GM19397 (cell line): ENCODE results near the gene DESI1.
A peak's percentile ranks its signal among the peaks of the same experiment; 100 is the strongest.
"Not testable (repeated sequence)": the region's sequence is repeated elsewhere in the genome, so short reads cannot be mapped to it uniquely, and the experiment has no call there.

Experiments used
- ATAC-seq: cut with Tn5 transposase; IDR thresholded peaks from one replicate; pipeline ENCODE4 v1.9.1; 2021; ENCODE audit warnings: mild to moderate bottlenecking, moderate library complexity; ENCODE audit not compliant: unreplicated experiment

DESI1 gene

GRCh38 chr22:41620589-41621098 is at the start of gene DESI1:
Gene DESI1, minus strand, starts transcription at chr22:41621043. Its CDS starts 204 bp downstream, at chr22:41620839.
- peak; percentile 16 for ATAC-seq

- ATAC-seq, result no peak
Observed at GRCh38 chr22:41668971-41669911, 48.4 kb upstream of the DESI1 start.

GRCh38 chr22:41664951-41665350 is 44.1 kb upstream of the DESI1 start:
- no peak for ATAC-seq

GRCh38 chr22:41664490-41664889 is 43.6 kb upstream of the DESI1 start:
- no peak for ATAC-seq

GRCh38 chr22:41663594-41663993 is 42.8 kb upstream of the DESI1 start:
- ATAC-seq, result not testable (repeated sequence)

GRCh38 chr22:41661713-41662112 is 40.9 kb upstream of the DESI1 start:
- ATAC-seq, result no peak

GRCh38 chr22:41661088-41661487 is 40.2 kb upstream of the DESI1 start:
- ATAC-seq, result no peak

- ATAC-seq, result no peak
Observed at GRCh38 chr22:41660416-41660815, 39.6 kb upstream of the DESI1 start.

GRCh38 chr22:41659941-41660340 is 39.1 kb upstream of the DESI1 start:
- ATAC-seq, result no peak

- ATAC-seq, result no peak
Observed at GRCh38 chr22:41658869-41659268, 38.0 kb upstream of the DESI1 start.

GRCh38 chr22:41657709-41658108 is 36.9 kb upstream of the DESI1 start:
- no peak for ATAC-seq

GRCh38 chr22:41656556-41656955 is 35.7 kb upstream of the DESI1 start:
- ATAC-seq, result no peak

GRCh38 chr22:41654322-41654721 is 33.5 kb upstream of the DESI1 start:
- ATAC-seq, result no peak

- no peak for ATAC-seq
Observed at GRCh38 chr22:41650821-41651220, 30.0 kb upstream of the DESI1 start.

- no peak for ATAC-seq
Observed at GRCh38 chr22:41650229-41650628, 29.4 kb upstream of the DESI1 start.

- no peak for ATAC-seq
Observed at GRCh38 chr22:41648432-41648831, 27.6 kb upstream of the DESI1 start.

GRCh38 chr22:41647771-41648170 is 26.9 kb upstream of the DESI1 start:
- ATAC-seq, result no peak

- ATAC-seq, result no peak
Observed at GRCh38 chr22:41642331-41643110, 21.7 kb upstream of the DESI1 start.

- ATAC-seq, result no peak
Observed at GRCh38 chr22:41641854-41642253, 21.0 kb upstream of the DESI1 start.

- ATAC-seq, result no peak
Observed at GRCh38 chr22:41638748-41639147, 17.9 kb upstream of the DESI1 start.

GRCh38 chr22:41638124-41638523 is 17.3 kb upstream of the DESI1 start:
- no peak for ATAC-seq

GRCh38 chr22:41637623-41638022 is 16.8 kb upstream of the DESI1 start:
- not testable (repeated sequence) for ATAC-seq
